ENCODE data around the gene HPSE2. TPM values are rescaled to one million over a fixed set of nuclear protein-coding genes. Genes with fewer than 3 reads are reported as not detected.
"Not testable (repeated sequence)": the region's sequence is repeated elsewhere in the genome, so short reads cannot be mapped to it uniquely, and the experiment has no call there.

Gene HPSE2
- total RNA-seq, 4 donors from 2014 or later: 32.3 to 70.0 (median 43.6) TPM

GRCh38 chr10:98511876-98512275 lies 723.8 kb downstream of the HPSE2 start:
- intact Hi-C loops (cut with DNase I): no loop called here
- 89% methylated on average over 1 of the region's 1 CpG for WGBS

GRCh38 chr10:98510412-98510995 lies 725.1 kb downstream of the HPSE2 start:
- Histone ChIP-seq H3K27me3 (no peaks in the 10 kb centered on the region), H3K4me1 (no peaks in the 10 kb centered on the region), H3K9me3 (no peaks in the 10 kb centered on the region), H3K4me3 (no peak overlapping the region), H3K36me3 (no peaks in the 10 kb centered on the region), H3K27ac (replicated peaks in 1 of 4) (no peak overlapping the region)
- TF ChIP-seq POLR2A (IDR thresholded peaks at IDR 0.05; ENCODE audit: low read depth) (no peak), EP300 (IDR thresholded peaks at IDR 0.05) (no peak)
- no peak for DNase-seq (ENCODE audit: extremely low spot score)
- 94% methylated on average over 4 of the region's 4 CpGs for WGBS
- intact Hi-C loops (cut with DNase I): no loop called here

More at GRCh38 chr10:98511876-98512275, 723.8 kb downstream of the HPSE2 start:
- Histone ChIP-seq H3K4me3 (no peak overlapping the region), H3K9me3 (no peaks in the 10 kb centered on the region), H3K36me3 (no peaks in the 10 kb centered on the region), H3K27ac (replicated peaks in 1 of 4) (no peak overlapping the region), H3K27me3 (no peaks in the 10 kb centered on the region), H3K4me1 (no peaks in the 10 kb centered on the region)
- TF ChIP-seq POLR2A (IDR thresholded peaks at IDR 0.05; ENCODE audit: low read depth): no peak
- TF ChIP-seq EP300 (IDR thresholded peaks at IDR 0.05): no peak
- TF ChIP-seq POLR2AphosphoS5 (IDR thresholded peaks at IDR 0.05): no peak
- TF ChIP-seq CTCF (IDR thresholded peaks at IDR 0.05): no peak
- no peak for DNase-seq (ENCODE audit: extremely low spot score)

GRCh38 chr10:98509745-98510144 lies 725.9 kb downstream of the HPSE2 start:
- Histone ChIP-seq H3K4me3 (no peak overlapping the region), H3K9me3 (no peaks in the 10 kb centered on the region), H3K36me3 (no peaks in the 10 kb centered on the region), H3K27ac (replicated peaks in 1 of 4) (no peak overlapping the region), H3K4me1 (no peaks in the 10 kb centered on the region), H3K27me3 (no peaks in the 10 kb centered on the region)
- no peak for TF ChIP-seq POLR2AphosphoS5 (IDR thresholded peaks at IDR 0.05)
- no peak for TF ChIP-seq POLR2A (IDR thresholded peaks at IDR 0.05; ENCODE audit: low read depth)
- TF ChIP-seq EP300 (IDR thresholded peaks at IDR 0.05): no peak
- TF ChIP-seq CTCF (IDR thresholded peaks at IDR 0.05): no peak
- 93% methylated on average over 7 of the region's 7 CpGs for WGBS
- no peak for DNase-seq (ENCODE audit: extremely low spot score)
- intact Hi-C loops (cut with DNase I): no loop called here

- H3K4me3 ChIP-seq; DNase-seq (ENCODE audit: extremely low spot score); H3K9me3 ChIP-seq; intact Hi-C loops (cut with DNase I); H3K36me3 ChIP-seq; H3K27me3 ChIP-seq; H3K4me1 ChIP-seq; H3K27ac ChIP-seq (replicated peaks in 1 of 4): not testable (repeated sequence)
- WGBS: 93% methylated on average over 2 of the region's 2 CpGs
Measured at GRCh38 chr10:98502535-98502934, 733.1 kb downstream of the HPSE2 start.

GRCh38 chr10:98492763-98493162 lies 742.9 kb downstream of the HPSE2 start:
- intact Hi-C loops (cut with DNase I): no loop called here
- no peak overlapping the region for H3K4me3 ChIP-seq
- no peak for TF ChIP-seq CTCF (IDR thresholded peaks at IDR 0.05)
- no peak for TF ChIP-seq POLR2A (IDR thresholded peaks at IDR 0.05; ENCODE audit: low read depth)
- no peak for TF ChIP-seq EP300 (IDR thresholded peaks at IDR 0.05)
- no peak for TF ChIP-seq POLR2AphosphoS5 (IDR thresholded peaks at IDR 0.05)
- H3K4me1 ChIP-seq: no peaks in the 10 kb centered on the region
- peaks cover 0 to 19% (median 0%) of the 10 kb centered on the region in 4 donors for H3K36me3 ChIP-seq
- 86% methylated on average over 1 of the region's 1 CpG for WGBS
- no peak for DNase-seq (ENCODE audit: extremely low spot score)
- H3K27ac ChIP-seq (replicated peaks in 1 of 4): no peak overlapping the region
- no peaks in the 10 kb centered on the region for H3K27me3 ChIP-seq
- peaks cover 0 to 11% (median 8%) of the 10 kb centered on the region in 4 donors for H3K9me3 ChIP-seq

All from esophagus muscularis mucosa (tissue), 4 donors.